NK-92 treated with Interleukin-12 subunit alpha and Interleukin-12 subunit beta, amount 100 ng/mL, for 24 hours (cell line): Measurements from ENCODE around the gene CDK14.

Experiments used
- DNase-seq: peaks from one replicate; lab custom pipeline; 2025; lab: John Stamatoyannopoulos, UW

CDK14 gene

GRCh38 chr7:91055219-91055618 lies 459.1 kb downstream of the CDK14 start:
- no peak for DNase-seq

- DNase-seq = no peak
Observed at GRCh38 chr7:91062713-91063112, 466.6 kb downstream of the CDK14 start.

- no peak for DNase-seq
Observed at GRCh38 chr7:91064052-91064451, 467.9 kb downstream of the CDK14 start.

- DNase-seq = no peak
Observed at GRCh38 chr7:91064938-91065337, 468.8 kb downstream of the CDK14 start.

GRCh38 chr7:91066627-91067026 lies 470.5 kb downstream of the CDK14 start:
- DNase-seq = no peak

- DNase-seq = no peak
Observed at GRCh38 chr7:91067242-91067641, 471.1 kb downstream of the CDK14 start.

GRCh38 chr7:91068136-91068795 lies 472.1 kb downstream of the CDK14 start:
- no peak for DNase-seq

- DNase-seq = no peak
Observed at GRCh38 chr7:91069146-91069545, 473.0 kb downstream of the CDK14 start.

GRCh38 chr7:91079487-91079886 lies 483.4 kb downstream of the CDK14 start:
- no peak for DNase-seq

GRCh38 chr7:91080351-91080750 lies 484.2 kb downstream of the CDK14 start:
- DNase-seq = no peak

GRCh38 chr7:91082038-91082437 lies 485.9 kb downstream of the CDK14 start:
- DNase-seq = no peak

- DNase-seq = no peak
Observed at GRCh38 chr7:91082852-91083495, 486.9 kb downstream of the CDK14 start.

- DNase-seq = no peak
Observed at GRCh38 chr7:91083855-91084644, 487.9 kb downstream of the CDK14 start.

GRCh38 chr7:91085175-91085574 lies 489.1 kb downstream of the CDK14 start:
- DNase-seq = no peak

- DNase-seq = no peak
Observed at GRCh38 chr7:91086200-91086599, 490.1 kb downstream of the CDK14 start.

- DNase-seq = no peak
Observed at GRCh38 chr7:91088156-91088555, 492.0 kb downstream of the CDK14 start.

- no peak for DNase-seq
Observed at GRCh38 chr7:91088691-91089090, 492.6 kb downstream of the CDK14 start.

GRCh38 chr7:91089382-91089963 lies 493.4 kb downstream of the CDK14 start:
- DNase-seq = no peak

- no peak for DNase-seq
Observed at GRCh38 chr7:91090684-91091083, 494.6 kb downstream of the CDK14 start.

- DNase-seq = no peak
Observed at GRCh38 chr7:91091631-91092030, 495.5 kb downstream of the CDK14 start.

- no peak for DNase-seq
Observed at GRCh38 chr7:91093181-91093580, 497.1 kb downstream of the CDK14 start.

GRCh38 chr7:91098566-91098965 lies 502.4 kb downstream of the CDK14 start:
- no peak for DNase-seq

- DNase-seq = no peak
Observed at GRCh38 chr7:91103363-91103762, 507.2 kb downstream of the CDK14 start.
